Prostate gland (tissue), 2 donors: ENCODE measurements around the gene DEFB118.

Experiments
- POLR2A ChIP-seq: fragments of 450-650 bp; IDR thresholded peaks from one replicate; pipeline ENCODE4 v1.6.1; 2016; ENCODE audit warnings: antibody characterized with exemption, mild to moderate bottlenecking
- TF ChIP-seq, protein P1 (sequence below), 4 experiments: fragments of 200-600 bp in 2 of 4; fragments of 450-650 bp in 2 of 4; sonication (generic) in 2 of 4; IDR thresholded peaks; 1 replicate in 3 of 4; 2 replicates in 1 of 4; pipeline ENCODE4 v1.5.1; 2016 to 2019; ENCODE audit warnings: antibody characterized with exemption in 4 of 4, mild to moderate bottlenecking in 2 of 4, moderate library complexity in 2 of 4

DNA sequence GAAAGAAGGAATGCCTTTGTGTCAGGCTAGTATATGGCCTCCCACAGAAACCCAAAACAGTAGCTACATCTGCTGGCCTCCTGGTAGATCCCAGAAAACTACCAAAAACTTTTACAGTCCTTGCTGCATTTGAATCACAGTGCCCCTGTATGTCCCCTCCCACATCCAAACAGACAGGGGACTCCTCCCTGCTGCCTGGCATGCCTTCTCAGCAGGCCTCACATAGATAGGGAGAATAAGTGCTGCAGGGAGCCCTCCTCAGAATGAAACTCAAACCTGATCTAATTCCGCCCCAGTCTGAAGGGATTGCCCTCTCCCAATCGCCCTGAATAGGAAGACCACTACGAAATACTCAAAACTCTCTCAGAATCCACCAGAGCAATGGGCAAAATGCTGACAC is 45.9 kb upstream of the DEFB118 start:
- TF ChIP-seq, protein P1, sequence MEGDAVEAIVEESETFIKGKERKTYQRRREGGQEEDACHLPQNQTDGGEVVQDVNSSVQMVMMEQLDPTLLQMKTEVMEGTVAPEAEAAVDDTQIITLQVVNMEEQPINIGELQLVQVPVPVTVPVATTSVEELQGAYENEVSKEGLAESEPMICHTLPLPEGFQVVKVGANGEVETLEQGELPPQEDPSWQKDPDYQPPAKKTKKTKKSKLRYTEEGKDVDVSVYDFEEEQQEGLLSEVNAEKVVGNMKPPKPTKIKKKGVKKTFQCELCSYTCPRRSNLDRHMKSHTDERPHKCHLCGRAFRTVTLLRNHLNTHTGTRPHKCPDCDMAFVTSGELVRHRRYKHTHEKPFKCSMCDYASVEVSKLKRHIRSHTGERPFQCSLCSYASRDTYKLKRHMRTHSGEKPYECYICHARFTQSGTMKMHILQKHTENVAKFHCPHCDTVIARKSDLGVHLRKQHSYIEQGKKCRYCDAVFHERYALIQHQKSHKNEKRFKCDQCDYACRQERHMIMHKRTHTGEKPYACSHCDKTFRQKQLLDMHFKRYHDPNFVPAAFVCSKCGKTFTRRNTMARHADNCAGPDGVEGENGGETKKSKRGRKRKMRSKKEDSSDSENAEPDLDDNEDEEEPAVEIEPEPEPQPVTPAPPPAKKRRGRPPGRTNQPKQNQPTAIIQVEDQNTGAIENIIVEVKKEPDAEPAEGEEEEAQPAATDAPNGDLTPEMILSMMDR (IDR thresholded peaks at IDR 0.05), result no peak
- TF ChIP-seq POLR2A, result no peak
